Stimulated activated CD8-positive, alpha-beta memory T cell treated with anti-CD3 and anti-CD28 coated beads, Interleukin-12 subunit alpha, Interleukin-12 subunit beta, amount 100 ng/mL, for 24 hours (primary cell): ENCODE results near the gene MED23.
"Not testable (repeated sequence)": the region's sequence is repeated elsewhere in the genome, so short reads cannot be mapped to it uniquely, and the experiment has no call there.

Experiments
- DNase-seq: peaks from one replicate; pipeline ENCODE4 v3.0.0-alpha.2; 2020; ENCODE audit errors: extremely low read depth

Gene MED23

DNA sequence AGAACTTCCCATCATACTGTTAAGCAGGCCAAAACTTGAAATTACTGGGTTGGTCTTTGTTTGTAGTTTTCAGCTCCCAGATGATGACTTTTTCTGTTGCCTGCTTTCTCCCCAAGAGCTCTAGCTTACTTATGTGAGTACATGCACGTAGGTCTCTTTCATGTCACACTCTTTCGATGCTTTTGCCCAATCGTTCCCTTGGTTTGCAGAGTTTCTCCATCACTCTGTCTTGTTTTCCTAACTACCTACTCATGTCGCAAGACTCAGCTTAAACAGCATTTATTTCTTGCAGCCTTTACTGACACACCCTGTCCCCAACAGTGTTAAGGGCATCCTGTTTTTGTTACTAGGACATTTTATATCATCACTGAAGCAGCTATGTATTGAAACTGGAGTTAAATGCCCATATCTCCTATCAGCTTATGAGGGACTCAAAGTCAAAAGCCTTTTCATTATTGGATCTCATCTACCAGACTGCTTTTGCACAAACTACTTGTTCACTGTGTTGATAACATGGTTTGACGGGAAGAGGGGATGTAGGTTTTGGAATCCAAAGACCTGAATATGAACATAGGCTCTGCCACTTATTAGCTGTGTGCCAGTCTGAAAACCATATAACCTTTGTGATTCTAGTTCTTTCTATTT lies 52.1 kb downstream of the MED23 start:
- DNase-seq = no peak

DNA sequence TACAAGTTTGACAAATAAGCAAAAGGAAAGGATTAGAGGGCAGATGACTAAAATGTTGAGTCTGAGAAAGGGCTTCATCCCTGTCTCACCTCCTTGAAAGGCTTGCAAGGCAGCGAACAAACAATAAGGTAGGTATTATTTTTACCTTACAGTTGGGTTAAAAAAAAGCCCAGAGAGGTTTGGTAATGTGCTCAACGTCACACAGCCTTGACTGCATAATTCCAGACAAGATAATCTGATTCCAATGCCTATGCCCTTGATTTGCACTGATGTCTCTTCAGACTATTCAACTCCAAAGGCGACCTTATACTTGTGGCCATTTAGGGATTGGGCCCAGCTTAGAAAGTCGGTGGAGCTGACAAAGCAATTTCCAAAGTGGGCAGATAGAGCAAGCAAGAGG lies 53.4 kb downstream of the MED23 start:
- DNase-seq = no peak

DNA sequence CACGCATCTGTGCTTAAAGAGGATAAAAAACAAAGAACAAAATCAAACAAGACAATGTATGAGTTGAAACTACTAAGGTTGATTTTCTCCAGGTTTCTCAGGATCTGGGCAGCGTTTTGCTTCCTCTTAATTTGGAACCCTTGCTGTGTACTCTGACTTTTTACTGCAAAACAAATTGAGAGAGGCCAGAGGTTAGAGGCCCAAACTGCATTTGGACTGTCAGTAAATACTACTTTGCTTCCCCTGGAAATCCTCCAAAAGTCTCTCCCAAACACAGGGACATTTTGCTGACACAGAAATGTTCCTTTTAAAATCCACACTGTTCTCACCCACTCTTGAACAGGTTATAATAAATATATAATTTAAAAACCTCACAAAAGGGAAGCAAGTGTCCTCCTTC lies 53.9 kb downstream of the MED23 start:
- DNase-seq = no peak

DNA sequence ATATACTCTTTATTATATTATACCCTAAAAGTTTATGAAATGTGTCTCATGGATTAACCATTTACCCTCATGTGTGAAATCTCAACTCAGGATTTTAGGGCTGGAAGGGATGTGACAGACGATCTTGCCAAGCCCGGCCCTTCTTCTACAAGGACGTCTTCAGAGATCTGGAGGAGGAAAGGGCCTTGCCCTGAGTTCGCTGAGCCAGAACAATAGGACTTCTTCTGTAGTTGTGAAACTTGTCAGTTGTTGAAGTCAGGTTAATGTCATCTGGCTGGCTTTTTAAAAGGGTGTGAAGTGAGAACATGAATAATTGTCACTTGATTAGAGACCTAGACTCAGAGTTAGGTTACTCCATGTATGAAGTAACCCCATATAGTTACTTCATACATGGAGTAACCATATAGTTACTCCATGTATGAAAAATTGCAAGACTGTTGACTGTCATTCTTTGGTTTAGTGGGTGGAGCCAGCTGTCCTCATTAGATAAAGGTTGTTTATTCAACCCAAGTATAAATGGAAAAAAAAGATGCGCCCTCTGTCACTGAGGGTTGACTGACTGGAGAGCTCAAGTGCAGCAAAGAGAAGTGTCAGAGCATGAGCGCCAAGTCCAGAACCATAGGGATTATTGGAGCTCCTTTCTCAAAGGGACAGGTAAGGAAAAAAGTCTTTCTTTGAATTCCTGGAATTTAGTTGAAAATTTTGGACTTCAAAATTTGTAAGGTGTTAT lies 55.2 kb downstream of the MED23 start, which contains the start of gene ARG1:
Gene ARG1 (plus strand): TSS at position 541 of the 730 bp plus-strand sequence. CDS start 57 bp downstream, at position 598.
- no peak for DNase-seq

DNA sequence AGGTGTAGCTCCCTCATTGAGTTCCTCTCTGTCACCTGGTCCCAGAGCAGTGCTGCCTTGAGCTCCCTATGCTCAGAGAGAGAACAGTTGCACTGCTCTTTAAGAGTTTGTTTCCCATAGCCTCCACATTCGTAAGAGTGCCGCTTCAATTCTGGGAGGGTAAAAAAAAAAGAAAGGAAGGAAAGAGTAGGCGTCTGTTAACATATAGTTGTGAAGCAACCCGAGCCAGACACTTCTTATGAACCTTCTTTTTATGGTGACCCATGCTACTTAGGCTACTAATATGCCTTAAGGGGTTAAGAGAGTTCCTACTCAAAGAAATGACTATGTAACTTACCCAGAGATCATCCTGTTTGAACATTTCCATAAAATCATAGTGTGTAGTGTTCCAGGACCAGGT lies 59.3 kb downstream of the MED23 start:
- no peak for DNase-seq

DNA sequence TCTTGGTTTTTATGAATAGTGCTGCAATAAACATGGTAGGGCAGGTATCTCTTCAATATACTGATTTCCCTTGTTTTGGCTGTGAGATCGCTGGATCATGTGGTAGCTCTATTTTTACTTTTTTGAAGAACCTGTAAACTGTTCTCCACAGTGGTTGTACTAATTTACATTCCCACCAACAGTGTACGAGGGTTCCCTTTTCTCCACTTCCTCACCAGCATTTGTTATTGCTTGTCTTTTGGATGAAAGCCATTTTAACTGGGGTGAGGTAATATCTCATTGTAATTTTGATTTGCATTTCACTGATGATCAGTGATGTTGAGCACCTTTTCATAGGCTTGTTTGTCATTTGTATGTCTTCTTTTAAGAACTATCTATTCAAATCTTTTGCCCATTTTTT lies 63.0 kb downstream of the MED23 start:
- DNase-seq = no peak

DNA sequence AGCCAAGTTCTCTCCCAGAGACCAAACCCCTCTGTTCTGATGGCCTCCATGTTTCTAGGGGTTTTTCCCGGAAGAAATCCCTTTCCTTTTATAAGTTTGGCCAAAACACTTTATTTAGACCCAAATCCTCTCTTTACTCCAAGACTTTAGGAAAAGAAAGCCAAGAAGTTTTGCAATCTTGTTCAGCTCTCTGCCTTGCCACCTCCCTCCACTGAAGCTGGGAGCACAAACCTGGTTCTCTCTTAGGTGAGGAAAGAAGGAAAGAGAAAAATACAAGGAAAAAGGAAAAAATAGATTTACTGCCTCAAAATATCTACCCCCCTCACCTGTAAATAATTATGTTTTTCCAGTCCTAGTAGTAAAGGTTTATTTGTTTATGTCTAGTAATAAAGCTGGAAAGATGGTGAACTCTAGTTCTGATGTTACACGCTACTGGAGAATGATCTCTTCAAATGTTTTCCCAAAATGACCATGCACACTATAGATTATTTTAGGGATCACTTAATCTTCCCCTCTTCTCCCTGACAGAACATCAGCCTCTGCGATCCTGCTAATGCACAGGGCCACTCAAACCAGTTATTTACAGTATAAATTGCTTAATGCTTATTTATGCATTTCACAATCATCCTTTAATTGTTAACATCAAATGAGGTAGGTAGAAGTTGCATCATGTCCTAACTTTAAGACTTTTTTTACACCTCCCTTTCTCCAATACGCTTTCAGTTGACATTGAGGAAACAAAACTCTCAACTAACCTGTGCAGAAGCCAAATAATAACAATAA lies 65.9 kb downstream of the MED23 start:
- DNase-seq = no peak

DNA sequence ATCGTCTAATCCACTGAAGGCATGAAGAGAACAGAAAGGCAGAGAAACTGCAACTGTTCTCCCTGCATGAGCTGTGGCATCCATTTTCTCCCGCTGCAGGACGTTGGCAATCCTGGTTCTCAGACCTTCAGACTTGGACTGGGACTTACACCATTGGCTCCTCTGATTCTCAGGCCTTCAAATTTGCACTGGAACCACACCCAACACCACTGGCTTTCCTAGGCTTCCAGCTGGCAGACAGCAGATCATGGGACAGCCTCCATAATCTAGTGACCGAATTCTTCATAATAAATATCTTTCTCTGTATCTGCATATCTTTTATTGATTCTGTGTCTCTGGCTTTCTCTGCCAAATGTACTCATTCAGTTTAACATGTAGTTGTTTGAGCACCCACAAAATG lies 69.1 kb downstream of the MED23 start:
- DNase-seq = no peak

DNA sequence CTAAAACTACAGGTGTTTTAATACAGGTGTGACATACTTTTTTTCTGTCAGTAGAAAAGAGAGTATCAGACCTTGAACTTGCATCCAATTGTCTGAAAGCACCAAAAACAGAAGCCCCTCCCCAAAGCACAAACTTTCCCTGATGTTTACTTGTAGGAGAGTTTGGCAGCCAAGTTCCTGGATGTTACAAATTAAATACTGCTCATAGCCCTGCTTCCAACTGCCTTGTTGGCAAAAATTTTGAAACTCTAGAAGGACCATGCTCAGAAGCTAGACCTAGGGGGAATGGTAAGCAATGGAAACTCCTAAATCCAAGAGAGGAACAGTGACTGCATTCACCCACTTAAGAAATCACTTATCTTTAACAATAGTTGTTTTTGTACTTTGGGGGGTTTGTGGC lies 72.0 kb downstream of the MED23 start:
- no peak for DNase-seq

DNA sequence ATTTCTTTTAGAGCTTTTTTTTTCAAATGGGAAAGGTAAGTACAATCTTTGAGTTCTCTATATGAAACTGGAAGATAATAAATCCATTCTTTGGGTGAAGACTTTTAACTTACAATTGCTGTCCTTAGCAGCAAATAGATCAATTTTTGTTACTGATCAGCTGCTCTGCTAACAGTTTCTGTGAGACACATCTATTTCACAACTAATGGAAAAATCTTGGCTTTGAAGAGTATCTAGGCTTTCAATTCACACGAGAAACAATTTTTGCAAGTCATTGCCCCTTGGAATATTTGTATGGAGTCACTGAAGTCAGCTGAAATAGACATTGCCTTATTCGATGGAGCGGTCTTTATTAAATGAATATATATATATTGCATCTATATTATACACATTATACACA lies 75.5 kb downstream of the MED23 start:
- no peak for DNase-seq

DNA sequence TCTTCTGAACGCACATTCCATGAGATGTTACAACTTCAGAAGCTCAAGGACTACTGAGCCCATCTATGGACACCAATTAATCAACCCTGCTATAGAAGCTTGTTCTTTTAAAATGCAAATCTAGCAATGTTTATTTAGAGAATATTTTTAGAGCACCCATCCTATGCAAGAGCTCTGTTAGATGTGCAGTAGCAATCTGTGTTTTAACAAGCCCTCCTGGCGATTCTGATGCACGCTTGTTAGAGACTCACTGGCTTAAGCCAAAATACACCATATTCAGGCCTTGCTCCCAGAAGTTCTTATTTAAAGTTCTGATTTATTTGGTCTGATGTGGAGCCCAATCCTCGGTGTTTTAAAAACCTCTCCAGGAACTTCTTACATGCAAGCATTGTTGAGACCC lies 76.1 kb downstream of the MED23 start:
- no peak for DNase-seq

DNA sequence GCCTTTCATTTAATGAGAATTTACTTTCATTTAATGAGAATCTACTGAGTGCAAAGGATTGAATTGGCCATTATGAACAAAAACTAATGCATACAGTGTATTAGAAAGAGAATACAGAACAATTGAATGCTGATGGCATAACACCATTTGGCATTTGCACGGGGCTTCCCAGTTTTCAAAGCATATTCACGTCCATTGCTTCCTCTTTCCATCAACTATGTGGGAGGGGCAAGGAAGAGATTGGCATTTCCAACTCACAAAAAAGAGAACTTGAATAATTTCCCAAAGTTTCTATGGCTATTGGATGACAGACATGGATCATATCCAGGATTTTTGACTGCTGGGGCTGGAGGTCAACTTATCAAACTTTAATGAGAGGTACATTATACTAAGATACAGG lies 78.2 kb downstream of the MED23 start:
- no peak for DNase-seq

DNA sequence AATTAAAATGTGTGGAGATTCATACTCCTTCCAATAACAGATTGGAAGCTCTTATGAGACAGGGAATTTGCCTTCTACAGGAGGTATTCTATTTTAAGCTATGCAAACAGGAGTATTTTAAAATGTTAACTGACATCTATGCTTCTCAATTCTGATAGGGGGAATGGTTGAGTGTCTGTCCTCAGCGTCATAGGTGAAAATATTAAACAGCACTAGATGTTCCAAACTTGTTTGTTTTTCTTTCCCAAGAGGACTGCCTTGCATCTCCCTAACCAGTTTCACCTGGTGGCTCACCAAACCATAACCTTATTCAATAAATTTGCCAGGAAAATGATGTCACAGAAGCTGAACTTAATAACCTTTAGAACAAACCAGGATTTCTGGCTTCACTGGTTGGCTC lies 79.6 kb downstream of the MED23 start:
- no peak for DNase-seq

DNA sequence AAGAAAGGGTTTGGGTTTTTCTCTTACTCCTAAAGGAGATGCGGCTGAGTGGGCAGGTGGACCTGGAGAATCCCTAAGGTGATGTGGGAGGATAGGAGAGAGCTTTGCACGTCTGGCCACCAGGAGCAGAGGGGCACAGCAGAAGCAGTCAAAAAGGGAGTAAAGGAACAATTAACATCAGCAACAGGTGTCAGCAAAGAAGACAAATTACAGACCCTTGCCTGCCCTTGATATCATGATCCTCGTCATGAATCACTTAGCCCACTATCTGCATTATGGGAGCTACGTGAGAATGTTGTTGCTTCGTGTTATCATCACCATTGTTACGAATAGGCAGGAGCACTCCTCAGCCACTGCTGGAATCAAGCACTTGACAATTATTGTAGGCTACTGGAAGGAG lies 80.6 kb downstream of the MED23 start:
- no peak for DNase-seq

DNA sequence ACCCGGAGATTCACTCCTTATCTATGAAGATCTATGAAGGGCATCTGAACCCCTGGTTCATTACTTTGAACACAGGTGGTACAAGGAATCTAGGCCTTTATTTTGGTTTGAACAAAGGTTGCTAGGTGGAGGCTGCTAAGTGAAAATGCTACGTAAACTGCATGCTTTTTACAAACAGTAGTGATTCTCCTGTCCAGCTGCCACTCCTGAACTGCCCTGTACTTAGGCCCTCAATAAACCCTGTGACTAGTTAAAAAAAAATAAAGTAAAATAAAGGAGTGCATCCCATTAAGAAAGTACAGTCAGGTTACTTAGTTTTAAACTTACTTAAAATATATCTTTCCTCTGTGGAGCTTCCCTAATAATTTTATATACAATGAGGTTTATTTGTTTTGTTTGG lies 82.7 kb downstream of the MED23 start:
- DNase-seq = no peak

DNA sequence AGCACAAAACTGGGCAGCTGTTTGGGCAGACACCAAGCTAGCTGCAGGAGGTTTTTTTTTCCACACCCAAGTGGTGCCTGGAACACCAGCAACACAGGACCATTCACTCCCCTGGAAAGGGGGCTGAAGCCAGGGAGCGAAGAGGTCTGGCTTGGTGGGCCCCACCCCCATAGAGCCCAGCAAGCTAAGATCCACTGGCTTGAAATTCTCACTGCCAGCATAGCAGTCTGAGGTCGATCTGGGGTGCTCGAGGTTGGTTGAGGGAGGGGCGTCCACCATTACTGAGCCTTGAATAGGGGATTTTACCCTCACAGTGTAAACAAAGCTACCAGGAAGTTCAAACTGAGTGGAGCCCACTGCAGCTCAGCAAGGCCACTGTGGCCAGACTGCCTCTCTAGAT lies 89.4 kb downstream of the MED23 start:
- DNase-seq = not testable (repeated sequence)

DNA sequence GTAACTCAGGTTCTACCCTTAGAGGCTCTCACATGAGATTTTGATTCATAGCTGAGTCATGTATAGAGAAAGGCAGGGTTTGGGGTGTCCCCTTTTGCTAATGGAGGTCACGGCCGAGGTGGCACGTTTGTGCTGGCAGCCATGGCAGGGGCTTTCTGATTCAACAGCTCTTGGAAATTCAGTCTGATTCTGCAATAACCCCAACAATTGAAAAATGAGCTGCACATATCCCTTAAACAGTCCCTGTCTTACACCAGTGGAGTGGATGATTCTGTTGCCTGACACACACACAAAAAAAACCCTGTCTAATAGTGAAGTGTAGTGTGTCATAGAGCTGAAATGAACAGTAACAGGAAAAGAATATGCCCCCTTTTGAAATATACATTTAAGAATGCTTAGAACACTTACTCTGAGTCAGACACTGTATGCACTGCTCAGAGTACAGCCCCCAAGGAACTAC lies 95.4 kb downstream of the MED23 start:
- no peak for DNase-seq

DNA sequence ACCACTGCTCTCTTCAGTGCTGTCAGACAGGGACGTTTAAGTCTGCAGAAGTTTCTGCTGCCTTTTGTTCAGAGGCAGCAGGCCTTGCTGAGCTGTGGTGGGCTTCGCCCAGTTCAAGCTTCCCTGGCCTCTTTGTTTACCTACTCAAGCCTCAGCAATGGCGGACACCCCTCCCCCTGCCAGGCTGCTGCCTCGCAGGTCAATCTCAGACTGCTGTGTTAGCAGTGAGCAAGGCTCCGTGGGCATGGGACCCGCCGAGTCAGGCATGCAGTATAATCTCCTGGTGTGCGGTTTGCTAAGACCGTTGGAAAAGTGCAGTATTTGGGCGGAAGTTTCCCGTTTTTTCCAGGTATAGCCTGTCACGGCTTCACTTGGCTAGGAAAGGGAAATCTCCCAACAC lies 96.4 kb downstream of the MED23 start:
- DNase-seq = not testable (repeated sequence)

DNA sequence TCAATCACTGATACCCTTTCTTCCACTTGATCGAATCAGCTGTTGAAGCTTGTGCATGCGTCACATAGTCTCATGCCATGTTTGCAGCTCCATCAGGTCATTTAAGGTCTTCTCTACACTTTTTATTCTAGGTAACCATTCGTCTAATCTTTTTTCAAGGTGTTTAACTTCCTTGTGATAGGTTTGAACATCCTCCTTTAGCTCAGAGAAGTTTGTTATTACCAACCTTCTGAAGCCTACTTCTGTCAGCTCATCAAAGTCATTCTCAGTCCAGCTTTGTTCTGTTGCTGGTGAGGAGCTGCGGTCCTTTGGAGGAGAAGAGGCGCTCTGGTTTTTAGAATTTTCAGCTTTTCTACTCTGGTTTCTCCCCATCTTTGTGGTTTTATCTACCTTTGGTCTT lies 97.1 kb downstream of the MED23 start:
- DNase-seq = not testable (repeated sequence)

DNA sequence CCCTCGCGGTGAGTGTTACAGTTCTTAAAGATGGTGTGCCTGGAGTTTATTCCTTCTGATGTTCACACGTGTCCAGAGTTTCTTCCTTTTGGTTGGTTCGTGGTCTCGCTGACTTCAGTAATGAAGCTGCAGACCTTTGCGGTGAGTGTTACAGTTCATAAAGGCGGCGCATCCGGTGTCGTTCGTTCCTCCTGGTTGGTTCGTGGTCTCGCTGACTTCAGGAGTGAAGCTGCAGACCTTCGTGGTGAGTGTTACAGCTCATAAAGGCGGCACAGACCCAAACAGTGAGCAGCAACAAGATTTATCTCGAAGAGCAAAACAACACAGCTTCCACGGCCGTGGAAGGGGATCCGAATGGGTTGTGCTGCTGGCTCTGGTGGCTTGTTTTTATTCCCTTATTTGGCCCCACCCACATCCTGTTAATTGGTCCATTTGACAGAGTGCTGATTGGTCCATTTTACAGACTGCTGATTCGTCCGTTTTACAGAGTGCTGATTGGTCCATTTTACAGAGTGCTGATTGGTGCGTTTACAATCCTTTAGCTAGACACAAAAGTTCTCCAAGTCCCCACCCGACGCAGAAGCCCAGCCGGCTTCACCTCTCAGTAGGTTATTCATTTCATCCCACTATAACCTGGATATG lies 103.2 kb downstream of the MED23 start:
- DNase-seq = no peak

DNA sequence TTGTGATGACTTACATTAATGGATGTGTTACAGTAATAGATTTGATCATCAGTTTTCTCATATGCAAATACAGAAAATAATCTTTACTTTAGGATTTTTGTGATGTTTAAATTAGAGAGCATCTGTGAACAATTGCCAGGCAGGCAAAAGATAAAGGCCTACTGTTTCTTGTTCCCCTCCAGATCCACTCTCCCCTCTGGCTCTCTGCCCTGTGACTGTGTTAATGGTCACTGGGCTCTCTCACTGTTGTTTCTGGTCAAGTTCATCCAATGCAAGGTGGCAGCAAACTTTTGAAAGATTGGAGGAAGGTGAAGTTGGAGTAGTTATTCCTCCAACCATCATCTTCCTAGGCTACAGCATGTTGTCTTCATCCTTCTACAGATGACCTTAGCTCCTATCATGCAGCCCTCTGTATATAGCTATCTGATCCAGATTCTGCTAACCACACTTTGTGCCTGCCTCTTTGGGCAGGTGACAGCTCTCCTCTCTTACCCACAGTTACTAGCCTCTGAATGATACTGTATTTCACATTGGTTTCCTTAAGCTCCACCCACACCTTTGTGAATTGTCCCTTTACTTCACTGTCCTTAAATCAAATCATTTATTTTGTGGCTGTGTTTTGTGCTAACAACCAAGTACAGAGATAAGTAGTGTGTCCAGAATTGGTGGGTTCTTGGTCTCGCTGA lies 103.9 kb downstream of the MED23 start:
- no peak for DNase-seq
